Caco-2 (cell line): ENCODE data around the gene SLC9A7. TPM values are rescaled to one million over a fixed set of nuclear protein-coding genes. Genes with fewer than 3 reads are reported as not detected.

Experiments
- BruUV-seq: library from RNA; stranded (reverse); fragments of 400-500 nt; replicated peaks from 2 replicates; lab custom pipeline; 2021; lab: Mats Ljungman, UMichigan
- CTCF ChIA-PET: fragments of 300-600 bp; sonication (Branson Sonifier 250); formaldehyde crosslinking; loops from one replicate; lab custom pipeline; 2022; ENCODE audit warnings: antibody characterized with exemption; lab: Charles Lee
- POLR2A ChIA-PET: fragments of 300-600 bp; sonication (Branson Sonifier 250); formaldehyde crosslinking; loops from one replicate; lab custom pipeline; 2022; ENCODE audit warnings: antibody characterized with exemption; lab: Charles Lee
- DNase-seq, 2 experiments: peaks; one replicate each; pipeline versions ENCODE4 v3.0.0 to v3.0.0-alpha.2; 2020 to 2022
- H3K27me3 ChIP-seq: replicated peaks from 2 replicates; pipeline ENCODE4 v1.6.0; 2011; ENCODE audit warnings: low read length; ENCODE audit not compliant: control insufficient read depth, insufficient read depth
- H3K36me3 ChIP-seq: 2 replicates; pipeline ENCODE4 v1.5.1; 2011; ENCODE audit warnings: low read length; ENCODE audit not compliant: control insufficient read depth, insufficient read depth
- H3K4me1 ChIP-seq: fragments of 250-450 bp; sonication (Bioruptor Pico); 2 replicates; pipeline ENCODE4 v1.5.1; 2020; ENCODE audit warnings: mild to moderate bottlenecking
- H3K4me3 ChIP-seq: 2 replicates; pipeline ENCODE4 v1.5.1; 2011; ENCODE audit warnings: low read depth, mild to moderate bottlenecking, control low read depth, low read length
- H3K9me3 ChIP-seq: fragments of 250-450 bp; sonication (Bioruptor Pico); 2 replicates; pipeline ENCODE4 v1.5.1; 2020; ENCODE audit warnings: mild to moderate bottlenecking, moderate library complexity
- H3K27ac Mint-ChIP-seq: one replicate; pipeline ENCODE4 v1.8.0; 2022; ENCODE audit warnings: mixed read lengths; ENCODE audit not compliant: unreplicated experiment
- H3K27me3 Mint-ChIP-seq: one replicate; pipeline ENCODE4 v1.8.0; 2022; ENCODE audit warnings: mixed read lengths; ENCODE audit not compliant: insufficient read depth, unreplicated experiment
- H3K36me3 Mint-ChIP-seq: one replicate; pipeline ENCODE4 v1.8.0; 2022; ENCODE audit warnings: mild to moderate bottlenecking, mixed read lengths; ENCODE audit not compliant: insufficient read depth, unreplicated experiment
- H3K4me1 Mint-ChIP-seq: one replicate; pipeline ENCODE4 v1.8.0; 2022; ENCODE audit warnings: low read depth, mixed read lengths; ENCODE audit not compliant: unreplicated experiment
- H3K4me3 Mint-ChIP-seq: one replicate; pipeline ENCODE4 v1.8.0; 2022; ENCODE audit warnings: mild to moderate bottlenecking, moderate library complexity, mixed read lengths; ENCODE audit not compliant: unreplicated experiment
- H3K9me3 Mint-ChIP-seq: one replicate; pipeline ENCODE4 v1.8.0; 2022; ENCODE audit warnings: mixed read lengths; ENCODE audit not compliant: unreplicated experiment
- intact Hi-C: fragments of 100-400 bp; cut with micrococcal nuclease; formaldehyde crosslinking; loops from one replicate; pipeline ENCODE4 v1.10.0; 2022; ENCODE audit not compliant: unreplicated experiment
- total RNA-seq: library from RNA; stranded (reverse); gene quantifications from 2 replicates; pipeline ENCODE4 v1.2.3, GENCODE V29; 2022
- TF ChIP-seq, protein P1 (sequence below), 2 experiments: fragments of 200-600 bp in 1 of 2; IDR thresholded peaks; 1 replicate in 1 of 2; 2 replicates in 1 of 2; pipeline versions ENCODE4 v1.5.1 to v1.8.0; 2011 to 2022; ENCODE audit warnings: antibody characterized with exemption in 1 of 2, control low read depth in 1 of 2, inconsistent platforms in 1 of 2, low read depth in 1 of 2, low read length in 1 of 2, mild to moderate bottlenecking in 1 of 2, moderate library complexity in 1 of 2; ENCODE audit not compliant: insufficient read depth in 1 of 2, severe bottlenecking in 1 of 2, unreplicated experiment in 1 of 2

Gene SLC9A7
- total RNA-seq, 1 experiment from 2014 or later: 20.1 TPM

GRCh38 chrX:46739736-46740135 is 19.2 kb downstream of the SLC9A7 start:
- no TSS peak for BruUV-seq

GRCh38 chrX:46737462-46737861 is 21.5 kb downstream of the SLC9A7 start:
- Histone ChIP-seq H3K27me3 (no peaks in the 10 kb centered on the region), H3K9me3 (peaks cover 5% of the 10 kb centered on the region), H3K4me1 (no peaks in the 10 kb centered on the region), H3K36me3 (no peaks in the 10 kb centered on the region), H3K4me3 (no peak overlapping the region)
- DNase-seq: no peak
- ChIA-PET CTCF (no interaction called here), POLR2A (no interaction called here)
- H3K27ac Mint-ChIP-seq: no peak overlapping the region
- intact Hi-C loops: no loop called here
- peaks cover 37% of the 10 kb centered on the region for H3K9me3 Mint-ChIP-seq
- TF ChIP-seq, protein P1, sequence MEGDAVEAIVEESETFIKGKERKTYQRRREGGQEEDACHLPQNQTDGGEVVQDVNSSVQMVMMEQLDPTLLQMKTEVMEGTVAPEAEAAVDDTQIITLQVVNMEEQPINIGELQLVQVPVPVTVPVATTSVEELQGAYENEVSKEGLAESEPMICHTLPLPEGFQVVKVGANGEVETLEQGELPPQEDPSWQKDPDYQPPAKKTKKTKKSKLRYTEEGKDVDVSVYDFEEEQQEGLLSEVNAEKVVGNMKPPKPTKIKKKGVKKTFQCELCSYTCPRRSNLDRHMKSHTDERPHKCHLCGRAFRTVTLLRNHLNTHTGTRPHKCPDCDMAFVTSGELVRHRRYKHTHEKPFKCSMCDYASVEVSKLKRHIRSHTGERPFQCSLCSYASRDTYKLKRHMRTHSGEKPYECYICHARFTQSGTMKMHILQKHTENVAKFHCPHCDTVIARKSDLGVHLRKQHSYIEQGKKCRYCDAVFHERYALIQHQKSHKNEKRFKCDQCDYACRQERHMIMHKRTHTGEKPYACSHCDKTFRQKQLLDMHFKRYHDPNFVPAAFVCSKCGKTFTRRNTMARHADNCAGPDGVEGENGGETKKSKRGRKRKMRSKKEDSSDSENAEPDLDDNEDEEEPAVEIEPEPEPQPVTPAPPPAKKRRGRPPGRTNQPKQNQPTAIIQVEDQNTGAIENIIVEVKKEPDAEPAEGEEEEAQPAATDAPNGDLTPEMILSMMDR (IDR thresholded peaks at IDR 0.05; ENCODE audit: insufficient read depth in 1 of 2, low read depth in 1 of 2, low read length in 1 of 2, severe bottlenecking in 1 of 2, unreplicated experiment in 1 of 2): no peak
- no peaks in the 10 kb centered on the region for H3K27me3 Mint-ChIP-seq
- no TSS peak for BruUV-seq
- H3K4me1 Mint-ChIP-seq: no peaks in the 10 kb centered on the region
- peaks cover 13% of the 10 kb centered on the region for H3K36me3 Mint-ChIP-seq
- no peak overlapping the region for H3K4me3 Mint-ChIP-seq

More at GRCh38 chrX:46739736-46740135, 19.2 kb downstream of the SLC9A7 start:
- H3K9me3 Mint-ChIP-seq: peaks cover 37% of the 10 kb centered on the region
- intact Hi-C loops: loop anchor here (10.0 kb wide), 1 partner anchor 55 kb away; no protein-coding TSS in a partner anchor
- no peak overlapping the region for H3K4me3 Mint-ChIP-seq
- Histone ChIP-seq H3K4me1 (no peaks in the 10 kb centered on the region), H3K9me3 (peaks cover 5% of the 10 kb centered on the region), H3K4me3 (no peak overlapping the region), H3K27me3 (no peaks in the 10 kb centered on the region), H3K36me3 (no peaks in the 10 kb centered on the region)
- ChIA-PET CTCF (no interaction called here), POLR2A (no interaction called here)
- H3K27me3 Mint-ChIP-seq: no peaks in the 10 kb centered on the region
- peaks cover 6% of the 10 kb centered on the region for H3K4me1 Mint-ChIP-seq
- H3K36me3 Mint-ChIP-seq: peaks cover 9% of the 10 kb centered on the region
- no peak for DNase-seq
- H3K27ac Mint-ChIP-seq: no peak overlapping the region
- TF ChIP-seq, protein P1 (IDR thresholded peaks at IDR 0.05; ENCODE audit: insufficient read depth in 1 of 2, low read depth in 1 of 2, low read length in 1 of 2, severe bottlenecking in 1 of 2, unreplicated experiment in 1 of 2): no peak

GRCh38 chrX:46737041-46737440 is 21.9 kb downstream of the SLC9A7 start:
- peaks cover 13% of the 10 kb centered on the region for H3K36me3 Mint-ChIP-seq
- Histone ChIP-seq H3K4me3 (no peak overlapping the region), H3K27me3 (no peaks in the 10 kb centered on the region), H3K9me3 (peaks cover 5% of the 10 kb centered on the region), H3K4me1 (no peaks in the 10 kb centered on the region), H3K36me3 (no peaks in the 10 kb centered on the region)
- no TSS peak for BruUV-seq
- intact Hi-C loops: no loop called here
- H3K9me3 Mint-ChIP-seq: peaks cover 37% of the 10 kb centered on the region
- no peaks in the 10 kb centered on the region for H3K4me1 Mint-ChIP-seq
- no peak overlapping the region for H3K27ac Mint-ChIP-seq
- TF ChIP-seq, protein P1 (IDR thresholded peaks at IDR 0.05; ENCODE audit: insufficient read depth in 1 of 2, low read depth in 1 of 2, low read length in 1 of 2, severe bottlenecking in 1 of 2, unreplicated experiment in 1 of 2): no peak
- DNase-seq: no peak
- H3K4me3 Mint-ChIP-seq: no peak overlapping the region
- ChIA-PET POLR2A (no interaction called here), CTCF (no interaction called here)
- no peaks in the 10 kb centered on the region for H3K27me3 Mint-ChIP-seq
